Calu3 (cell line): ENCODE measurements around the gene RWDD1. TPM values are rescaled to one million over a fixed set of nuclear protein-coding genes. Genes with fewer than 3 reads are reported as not detected.

Source experiments
- BruUV-seq: library from RNA; stranded (reverse); fragments of 400-500 nt; replicated peaks from 2 replicates; lab custom pipeline; 2021; lab: Mats Ljungman, UMichigan
- CTCF ChIA-PET: fragments of 300-600 bp; sonication (Branson Sonifier 250); formaldehyde crosslinking; loops from one replicate; lab custom pipeline; 2022; ENCODE audit warnings: antibody characterized with exemption; lab: Charles Lee
- DNase-seq: peaks from one replicate; pipeline ENCODE4 v3.0.0; 2022
- H3K27ac Mint-ChIP-seq: one replicate; pipeline ENCODE4 v1.8.0; 2022; ENCODE audit warnings: mixed read lengths; ENCODE audit not compliant: unreplicated experiment
- H3K27me3 Mint-ChIP-seq: one replicate; pipeline ENCODE4 v1.8.0; 2022; ENCODE audit warnings: mixed read lengths; ENCODE audit not compliant: unreplicated experiment
- H3K36me3 Mint-ChIP-seq: one replicate; pipeline ENCODE4 v1.8.0; 2022; ENCODE audit warnings: mild to moderate bottlenecking, moderate library complexity, mixed read lengths; ENCODE audit not compliant: insufficient read depth, unreplicated experiment
- H3K4me1 Mint-ChIP-seq: one replicate; pipeline ENCODE4 v1.8.0; 2022; ENCODE audit warnings: mild to moderate bottlenecking, low read depth, mixed read lengths; ENCODE audit not compliant: unreplicated experiment
- H3K4me3 Mint-ChIP-seq: one replicate; pipeline ENCODE4 v1.8.0; 2022; ENCODE audit warnings: mild to moderate bottlenecking, low read depth, moderate library complexity, mixed read lengths; ENCODE audit not compliant: unreplicated experiment
- H3K9me3 Mint-ChIP-seq: one replicate; pipeline ENCODE4 v1.8.0; 2022; ENCODE audit warnings: low read depth, mixed read lengths; ENCODE audit not compliant: unreplicated experiment
- intact Hi-C: fragments of 100-400 bp; cut with micrococcal nuclease; formaldehyde crosslinking; loops from one replicate; pipeline ENCODE4 v1.10.0; 2022; ENCODE audit not compliant: unreplicated experiment
- total RNA-seq: library from RNA; stranded (reverse); gene quantifications from 2 replicates; pipeline ENCODE4 v1.2.3, GENCODE V29; 2022
- TF ChIP-seq, protein P1 (sequence below): fragments of 200-600 bp; IDR thresholded peaks from one replicate; pipeline ENCODE4 v1.8.0; 2022; ENCODE audit warnings: antibody characterized with exemption; ENCODE audit not compliant: unreplicated experiment

RWDD1 gene
- total RNA-seq, 1 experiment from 2014 or later, result 29.5 TPM

DNA sequence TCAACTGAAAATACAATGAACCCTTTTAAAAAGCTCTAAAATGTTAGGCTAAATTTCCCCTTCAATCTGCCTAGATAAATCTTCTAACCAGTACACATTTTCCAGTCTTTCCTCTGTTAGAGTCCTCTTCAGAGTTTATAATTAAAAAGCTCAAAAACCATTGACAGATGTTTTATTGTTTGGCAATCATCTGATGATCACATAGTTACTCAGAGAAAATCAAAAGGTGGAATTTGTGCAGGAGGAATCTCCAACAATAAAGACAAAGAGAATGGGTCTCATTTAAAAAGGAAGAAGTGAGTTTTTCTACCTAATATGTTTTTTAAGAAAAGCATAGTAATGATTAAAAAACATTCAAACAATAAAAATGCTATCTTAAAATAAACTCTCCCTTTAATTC is 28.9 kb upstream of the RWDD1 start:
- CTCF ChIA-PET, result no interaction called here

DNA sequence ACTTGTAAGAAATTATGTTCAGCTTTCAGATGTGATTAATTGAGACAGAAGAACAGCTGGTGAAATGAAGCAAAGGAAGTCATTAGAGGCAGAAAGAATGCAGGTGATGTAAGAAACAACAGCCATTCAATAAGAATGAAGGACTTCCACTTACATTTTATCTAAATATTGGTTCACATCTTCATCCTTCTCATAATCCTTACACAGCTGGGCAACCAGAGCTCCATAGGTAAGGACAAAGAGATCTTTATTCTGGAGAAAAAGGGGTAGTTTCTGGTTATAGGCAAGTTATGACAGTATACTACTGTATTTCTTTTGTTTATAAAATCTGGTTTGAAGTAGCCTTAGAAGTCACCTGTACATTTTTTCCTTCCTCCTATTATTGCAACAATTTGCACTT is 28.2 kb upstream of the RWDD1 start:
- no TSS peak for BruUV-seq
- Mint-ChIP-seq H3K4me3 (no peak overlapping the region), H3K27me3 (peaks cover 10% of the 10 kb centered on the region), H3K27ac (no peak overlapping the region), H3K36me3 (no peaks in the 10 kb centered on the region), H3K9me3 (no peaks in the 10 kb centered on the region), H3K4me1 (no peaks in the 10 kb centered on the region)
- TF ChIP-seq, protein P1, sequence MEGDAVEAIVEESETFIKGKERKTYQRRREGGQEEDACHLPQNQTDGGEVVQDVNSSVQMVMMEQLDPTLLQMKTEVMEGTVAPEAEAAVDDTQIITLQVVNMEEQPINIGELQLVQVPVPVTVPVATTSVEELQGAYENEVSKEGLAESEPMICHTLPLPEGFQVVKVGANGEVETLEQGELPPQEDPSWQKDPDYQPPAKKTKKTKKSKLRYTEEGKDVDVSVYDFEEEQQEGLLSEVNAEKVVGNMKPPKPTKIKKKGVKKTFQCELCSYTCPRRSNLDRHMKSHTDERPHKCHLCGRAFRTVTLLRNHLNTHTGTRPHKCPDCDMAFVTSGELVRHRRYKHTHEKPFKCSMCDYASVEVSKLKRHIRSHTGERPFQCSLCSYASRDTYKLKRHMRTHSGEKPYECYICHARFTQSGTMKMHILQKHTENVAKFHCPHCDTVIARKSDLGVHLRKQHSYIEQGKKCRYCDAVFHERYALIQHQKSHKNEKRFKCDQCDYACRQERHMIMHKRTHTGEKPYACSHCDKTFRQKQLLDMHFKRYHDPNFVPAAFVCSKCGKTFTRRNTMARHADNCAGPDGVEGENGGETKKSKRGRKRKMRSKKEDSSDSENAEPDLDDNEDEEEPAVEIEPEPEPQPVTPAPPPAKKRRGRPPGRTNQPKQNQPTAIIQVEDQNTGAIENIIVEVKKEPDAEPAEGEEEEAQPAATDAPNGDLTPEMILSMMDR, result no peak
- intact Hi-C loops, result no loop called here
- DNase-seq, result no peak
- CTCF ChIA-PET, result no interaction called here

More for the DNA sequence above, 28.9 kb upstream of the RWDD1 start:
- intact Hi-C loops, result no loop called here
- peaks cover 10% of the 10 kb centered on the region for H3K27me3 Mint-ChIP-seq
- no peaks in the 10 kb centered on the region for H3K36me3 Mint-ChIP-seq
- BruUV-seq, result no TSS peak
- no peak for DNase-seq
- no peaks in the 10 kb centered on the region for H3K9me3 Mint-ChIP-seq
- no peaks in the 10 kb centered on the region for H3K4me1 Mint-ChIP-seq
- TF ChIP-seq, protein P1, result no peak
- no peak overlapping the region for H3K27ac Mint-ChIP-seq
- no peak overlapping the region for H3K4me3 Mint-ChIP-seq

DNA sequence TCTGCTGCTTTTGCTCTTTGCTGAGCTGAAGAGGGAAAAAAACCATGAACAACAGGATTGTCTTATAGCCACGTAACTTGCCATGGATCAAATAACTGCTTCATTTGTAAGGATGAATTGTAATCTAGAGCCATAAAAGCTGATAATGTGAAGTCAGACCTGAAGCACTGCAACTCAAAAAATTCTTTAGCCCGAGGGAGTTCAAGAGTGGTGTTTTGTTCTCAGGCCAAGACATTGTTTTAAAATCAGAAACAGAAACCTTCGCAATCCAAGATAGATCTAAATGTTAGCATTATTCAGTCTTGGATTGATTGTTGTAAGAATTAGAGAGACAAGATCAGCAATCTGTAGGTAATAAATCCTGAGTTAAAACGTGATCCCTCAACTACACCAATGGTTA is 25.7 kb upstream of the RWDD1 start, which contains the start of gene TRAPPC3L:
TSS of gene TRAPPC3L (minus strand) at position 34 of the 400 bp plus-strand sequence. CDS start 170 bp downstream, outside the sequence.
- TF ChIP-seq, protein P1, result no peak
- no peak for DNase-seq
- H3K27me3 Mint-ChIP-seq, result peaks cover 7% of the 10 kb centered on the region
- no TSS peak for BruUV-seq
- H3K4me1 Mint-ChIP-seq, result no peaks in the 10 kb centered on the region
- intact Hi-C loops, result no loop called here
- CTCF ChIA-PET, result no interaction called here
- H3K9me3 Mint-ChIP-seq, result no peaks in the 10 kb centered on the region
- H3K4me3 Mint-ChIP-seq, result no peak within 1 kb of the TSS
- no peaks in the 10 kb centered on the region for H3K36me3 Mint-ChIP-seq
- H3K27ac Mint-ChIP-seq, result no peak within 1 kb of the TSS

DNA sequence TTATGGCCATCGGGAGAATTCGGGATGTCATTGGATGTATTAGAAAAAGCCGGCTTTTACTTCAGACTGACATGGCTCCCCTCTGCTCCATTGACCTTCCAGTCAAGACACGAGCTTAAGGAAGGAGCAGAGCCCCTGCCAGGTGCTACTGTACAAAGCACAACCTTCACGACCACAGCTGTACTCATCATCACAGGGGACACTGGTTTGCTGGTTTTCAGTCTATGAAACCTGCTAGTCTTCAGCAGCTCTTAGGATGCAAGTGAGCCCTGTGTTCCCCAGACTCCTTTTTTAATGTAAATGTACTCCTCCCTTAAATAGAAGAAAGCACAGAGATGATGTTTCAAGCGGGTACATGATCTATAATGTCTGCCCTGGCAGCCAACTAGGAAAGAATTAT is 23.9 kb upstream of the RWDD1 start:
- TF ChIP-seq, protein P1, result no peak
- H3K4me3 Mint-ChIP-seq, result no peak overlapping the region
- H3K9me3 Mint-ChIP-seq, result no peaks in the 10 kb centered on the region
- DNase-seq, result no peak
- H3K27me3 Mint-ChIP-seq, result no peaks in the 10 kb centered on the region
- H3K27ac Mint-ChIP-seq, result no peak overlapping the region
- intact Hi-C loops, result no loop called here
- CTCF ChIA-PET, result interaction anchor here (1.3 kb wide), 1 partner anchor 11 kb away, joined by 3 read pairs; no protein-coding TSS in a partner anchor
- no peaks in the 10 kb centered on the region for H3K36me3 Mint-ChIP-seq
- H3K4me1 Mint-ChIP-seq, result no peaks in the 10 kb centered on the region
- no TSS peak for BruUV-seq
